Neural progenitor cell (in vitro differentiated cells): ENCODE measurements around the gene PUM1. TPM values are rescaled to one million over a fixed set of nuclear protein-coding genes. Genes with fewer than 3 reads are reported as not detected.

ENCODE experiments used
- DNase-seq: peaks from one replicate; pipeline ENCODE4 v3.0.0-alpha.2; 2016; ENCODE audit warnings: low spot score
- H2AFZ ChIP-seq: fragments of 200-600 bp; sonication (generic); replicated peaks from 2 replicates; pipeline ENCODE4 v1.6.1; 2016; ENCODE audit warnings: antibody characterized with exemption
- H3F3A ChIP-seq: fragments of 200-600 bp; sonication (generic); 2 replicates; pipeline ENCODE4 v1.6.1; 2016; ENCODE audit warnings: antibody characterized with exemption, low read depth
- H3K27ac ChIP-seq: fragments of 200-600 bp; sonication (generic); 2 replicates; pipeline ENCODE4 v1.5.1; 2016; ENCODE audit warnings: mild to moderate bottlenecking
- H3K27me3 ChIP-seq: fragments of 200-600 bp; sonication (generic); 2 replicates; pipeline ENCODE4 v1.6.1; 2016; ENCODE audit warnings: mild to moderate bottlenecking, moderate library complexity
- H3K36me3 ChIP-seq: fragments of 200-600 bp; sonication (generic); 2 replicates; pipeline ENCODE4 v1.5.1; 2016
- H3K4me1 ChIP-seq: fragments of 200-600 bp; sonication (generic); 2 replicates; pipeline ENCODE4 v1.6.1; 2016; ENCODE audit warnings: mixed run types
- H3K4me2 ChIP-seq: fragments of 200-600 bp; sonication (generic); 2 replicates; pipeline ENCODE4 v1.6.1; 2016
- H3K4me3 ChIP-seq: fragments of 200-600 bp; sonication (generic); 2 replicates; pipeline ENCODE4 v1.5.1; 2016
- H3K79me2 ChIP-seq: fragments of 200-600 bp; sonication (generic); 2 replicates; pipeline ENCODE4 v1.6.1; 2016; ENCODE audit warnings: low read depth
- H3K9ac ChIP-seq: fragments of 200-600 bp; sonication (generic); 2 replicates; pipeline ENCODE4 v1.6.1; 2016
- H3K9me3 ChIP-seq: fragments of 200-600 bp; sonication (generic); 2 replicates; pipeline ENCODE4 v1.5.1; 2016; ENCODE audit warnings: low read depth
- H4K20me1 ChIP-seq: fragments of 200-600 bp; sonication (generic); 2 replicates; pipeline ENCODE4 v1.6.1; 2016; ENCODE audit warnings: low read depth
- H3K27ac Mint-ChIP-seq: 3 replicates; pipeline ENCODE4 v1.8.0; 2021; ENCODE audit warnings: mixed read lengths
- H3K27me3 Mint-ChIP-seq: 2 replicates; pipeline ENCODE4 v1.8.0; 2022; ENCODE audit warnings: low read depth, mild to moderate bottlenecking, inconsistent platforms, moderate library complexity, mixed read lengths; ENCODE audit not compliant: insufficient read depth
- H3K36me3 Mint-ChIP-seq: 3 replicates; pipeline ENCODE4 v1.8.0; 2021; ENCODE audit warnings: mixed read lengths
- H3K4me1 Mint-ChIP-seq: 3 replicates; pipeline ENCODE4 v1.8.0; 2021; ENCODE audit warnings: mixed read lengths
- H3K4me3 Mint-ChIP-seq: 3 replicates; pipeline ENCODE4 v1.8.0; 2021; ENCODE audit warnings: mild to moderate bottlenecking, moderate library complexity, mixed read lengths
- H3K9me3 Mint-ChIP-seq: 3 replicates; pipeline ENCODE4 v1.8.0; 2020; ENCODE audit warnings: mixed read lengths
- CTCF ChIP-seq: fragments of 200-600 bp; sonication (generic); IDR thresholded peaks from 2 replicates; pipeline ENCODE4 v1.5.1; 2017; ENCODE audit warnings: antibody characterized with exemption, mild to moderate bottlenecking
- EZH2 ChIP-seq: fragments of 200-600 bp; sonication (generic); IDR thresholded peaks from 2 replicates; pipeline ENCODE4 v1.6.1; 2017; ENCODE audit warnings: antibody characterized with exemption, mild to moderate bottlenecking, moderate library complexity
- EZH2phosphoT487 ChIP-seq: fragments of 200-600 bp; sonication (generic); IDR thresholded peaks from 2 replicates; pipeline ENCODE4 v1.6.1; 2017; ENCODE audit warnings: antibody characterized with exemption
- total RNA-seq: library from RNA; depleted of rRNA; stranded (reverse); fragments of >200 nt; gene quantifications from 2 replicates; pipeline ENCODE4 v1.2.3, GENCODE V29; 2015; ENCODE audit warnings: low replicate concordance

The PUM1 gene
- total RNA-seq, 1 donor from 2014 or later = 130 TPM

GRCh38 chr1:31105646-31106045 is 40.1 kb upstream of the PUM1 start:
- Mint-ChIP-seq H3K9me3 (no peaks in the 10 kb centered on the region), H3K36me3 (no peaks in the 10 kb centered on the region), H3K27ac (no peak overlapping the region), H3K4me3 (no peak overlapping the region), H3K27me3 (peaks cover 8% of the 10 kb centered on the region), H3K4me1 (peaks cover 12% of the 10 kb centered on the region)
- H3K36me3 ChIP-seq = no peaks in the 10 kb centered on the region
- DNase-seq = no peak
- H3K4me1 ChIP-seq = no peaks in the 10 kb centered on the region
- H2AFZ ChIP-seq = no peak overlapping the region
- peaks cover 2% of the 10 kb centered on the region for H3F3A ChIP-seq
- H3K9ac ChIP-seq = no peak overlapping the region
- TF ChIP-seq EZH2 = no peak
- no peak for TF ChIP-seq CTCF
- no peak for TF ChIP-seq EZH2phosphoT487
- H3K27ac ChIP-seq = no peak overlapping the region
- H3K27me3 ChIP-seq = no peaks in the 10 kb centered on the region
- H3K9me3 ChIP-seq = no peaks in the 10 kb centered on the region
- H3K79me2 ChIP-seq = no peaks in the 10 kb centered on the region
- no peak overlapping the region for H3K4me3 ChIP-seq
- no peaks in the 10 kb centered on the region for H4K20me1 ChIP-seq
- no peak overlapping the region for H3K4me2 ChIP-seq

GRCh38 chr1:31102501-31102950 is 37.0 kb upstream of the PUM1 start:
- H3K4me1 Mint-ChIP-seq = peaks cover 13% of the 10 kb centered on the region
- Histone ChIP-seq H3K4me2 (no peak overlapping the region), H3K36me3 (no peaks in the 10 kb centered on the region), H3K27ac (no peak overlapping the region), H2AFZ (peak overlapping the region; percentile 73), H3K9ac (no peak overlapping the region), H3K79me2 (no peaks in the 10 kb centered on the region), H3K4me1 (no peaks in the 10 kb centered on the region), H3K27me3 (no peaks in the 10 kb centered on the region), H3K4me3 (no peak overlapping the region), H3K9me3 (no peaks in the 10 kb centered on the region), H4K20me1 (no peaks in the 10 kb centered on the region), H3F3A (peaks cover 4% of the 10 kb centered on the region)
- peak overlapping the region; percentile 25 for H3K27ac Mint-ChIP-seq
- TF ChIP-seq CTCF (no peak), EZH2 (no peak), EZH2phosphoT487 (no peak)
- DNase-seq = no peak
- H3K4me3 Mint-ChIP-seq = no peak overlapping the region
- H3K27me3 Mint-ChIP-seq = peaks cover 5% of the 10 kb centered on the region
- H3K9me3 Mint-ChIP-seq = no peaks in the 10 kb centered on the region
- H3K36me3 Mint-ChIP-seq = no peaks in the 10 kb centered on the region

- no peak overlapping the region for H3K4me3 Mint-ChIP-seq
- H3K36me3 ChIP-seq = no peaks in the 10 kb centered on the region
- H2AFZ ChIP-seq = no peak overlapping the region
- H3K4me2 ChIP-seq = no peak overlapping the region
- TF ChIP-seq EZH2 (no peak), EZH2phosphoT487 (no peak), CTCF (no peak)
- H3K4me1 ChIP-seq = no peaks in the 10 kb centered on the region
- peak overlapping the region; percentile 71 for H3K27ac Mint-ChIP-seq
- H3K79me2 ChIP-seq = no peaks in the 10 kb centered on the region
- H3K27ac ChIP-seq = no peak overlapping the region
- H3K9me3 Mint-ChIP-seq = no peaks in the 10 kb centered on the region
- peaks cover 5% of the 10 kb centered on the region for H3K27me3 Mint-ChIP-seq
- no peak overlapping the region for H3K9ac ChIP-seq
- H3K27me3 ChIP-seq = no peaks in the 10 kb centered on the region
- no peak overlapping the region for H3K4me3 ChIP-seq
- H4K20me1 ChIP-seq = no peaks in the 10 kb centered on the region
- H3K36me3 Mint-ChIP-seq = no peaks in the 10 kb centered on the region
- DNase-seq = no peak
- peaks cover 13% of the 10 kb centered on the region for H3K4me1 Mint-ChIP-seq
- peaks cover 4% of the 10 kb centered on the region for H3F3A ChIP-seq
- H3K9me3 ChIP-seq = no peaks in the 10 kb centered on the region
Observed at GRCh38 chr1:31101147-31101502, 35.6 kb upstream of the PUM1 start.
